ENCODE measurements around the gene CTDNEP1.

CTDNEP1 gene

GRCh38 chr17:7239091-7240027, 12.2 kb downstream of the CTDNEP1 start, which contains the start of gene PHF23:
PHF23 (minus strand) TSS chr17:7239457; CDS start chr17:7239279, 178 bp downstream.
- ChIA-PET POLR2A (interaction anchor here (0.7 to 9.7 kb wide), 5 partner anchors 11 to 90 kb away, joined by 4 to 166 read pairs (median 13); partner anchors contain the start of genes ACADVL, CTDNEP1, DLG4 and ELP5), CTCF (no interaction called here)
- TF ChIP-seq PKNOX1 (IDR thresholded peaks at IDR 0.05), result peak; percentile 72
- TF ChIP-seq FOXM1 (IDR thresholded peaks at IDR 0.05; ENCODE audit: borderline replicate concordance), result no peak
- TF ChIP-seq ELF4 (IDR thresholded peaks at IDR 0.05), result peak; percentile 94

GRCh38 chr17:7238420-7239090, 13.0 kb downstream of the CTDNEP1 start:
- TF ChIP-seq BHLHE40 (IDR thresholded peaks at IDR 0.05; ENCODE audit: borderline replicate concordance), result no peak
- no peak for TF ChIP-seq ZNF384 (IDR thresholded peaks at IDR 0.05)
- no peak for TF ChIP-seq FOXA1 (IDR thresholded peaks at IDR 0.05)
- TF ChIP-seq FOXK2 (IDR thresholded peaks at IDR 0.05), result no peak
- TF ChIP-seq CTBP1 (IDR thresholded peaks at IDR 0.05; ENCODE audit: borderline replicate concordance), result no peak
- TF ChIP-seq LEF1 (IDR thresholded peaks at IDR 0.05; ENCODE audit: borderline replicate concordance), result no peak
- no peak for TF ChIP-seq TARDBP (IDR thresholded peaks at IDR 0.05)
- no peak for TF ChIP-seq SUZ12 (IDR thresholded peaks at IDR 0.05)
- TF ChIP-seq FOXM1 (IDR thresholded peaks at IDR 0.05; ENCODE audit: borderline replicate concordance), result no peak
- no peak for TF ChIP-seq HDGF (IDR thresholded peaks at IDR 0.05; ENCODE audit: borderline replicate concordance)
- TF ChIP-seq ELF4 (IDR thresholded peaks at IDR 0.05), result no peak
- TF ChIP-seq NFRKB (IDR thresholded peaks at IDR 0.05), result no peak
- no peak for TF ChIP-seq L3MBTL2 (conservative IDR thresholded peaks at IDR 0.05)
- TF ChIP-seq ARNT (IDR thresholded peaks at IDR 0.05), result no peak
- TF ChIP-seq SP1 (IDR thresholded peaks at IDR 0.05), result no peak
- TF ChIP-seq PKNOX1 (IDR thresholded peaks at IDR 0.05), result no peak
- ChIA-PET POLR2A (interaction anchor here (1.2 to 9.7 kb wide), 4 partner anchors 12 to 91 kb away, joined by 5 to 166 read pairs (median 32); partner anchors contain the start of genes ACADVL, CTDNEP1, DLG4 and ELP5), CTCF (no interaction called here)
- DNase-seq (ENCODE audit: extremely low spot score), result no peak

More at GRCh38 chr17:7239091-7240027, 12.2 kb downstream of the CTDNEP1 start, which contains the start of gene PHF23:
- peak; percentile 96 for DNase-seq (ENCODE audit: extremely low spot score)

GRCh38 chr17:7237761-7238419, 13.6 kb downstream of the CTDNEP1 start:
- TF ChIP-seq FOXM1 (IDR thresholded peaks at IDR 0.05; ENCODE audit: borderline replicate concordance) (no peak), BHLHE40 (IDR thresholded peaks at IDR 0.05; ENCODE audit: borderline replicate concordance) (no peak), LEF1 (IDR thresholded peaks at IDR 0.05; ENCODE audit: borderline replicate concordance) (no peak), PKNOX1 (IDR thresholded peaks at IDR 0.05) (no peak), ARNT (IDR thresholded peaks at IDR 0.05) (no peak), SP1 (IDR thresholded peaks at IDR 0.05) (no peak), NFRKB (IDR thresholded peaks at IDR 0.05) (no peak), FOXA1 (IDR thresholded peaks at IDR 0.05) (no peak)
- DNase-seq (ENCODE audit: extremely low spot score), result peak; percentile 38
- ChIA-PET CTCF (no interaction called here), POLR2A (interaction anchor here (1.1 to 9.7 kb wide), 4 partner anchors 12 to 71 kb away, joined by 3 to 166 read pairs (median 32); partner anchors contain the start of genes ACADVL, CTDNEP1, DLG4 and ELP5)

GRCh38 chr17:7237266-7237760, 14.2 kb downstream of the CTDNEP1 start:
- ChIA-PET POLR2A (interaction anchor here (1.1 to 9.7 kb wide), 3 partner anchors 13 to 71 kb away, joined by 3 to 166 read pairs (median 52); partner anchors contain the start of genes ACADVL, CTDNEP1, DLG4 and ELP5), CTCF (no interaction called here)
- no peak for DNase-seq (ENCODE audit: extremely low spot score)
- TF ChIP-seq ARNT (IDR thresholded peaks at IDR 0.05) (no peak), ELF4 (IDR thresholded peaks at IDR 0.05) (no peak), PKNOX1 (IDR thresholded peaks at IDR 0.05) (no peak), LEF1 (IDR thresholded peaks at IDR 0.05; ENCODE audit: borderline replicate concordance) (no peak), ZNF384 (IDR thresholded peaks at IDR 0.05) (no peak), FOXM1 (IDR thresholded peaks at IDR 0.05; ENCODE audit: borderline replicate concordance) (no peak), SP1 (IDR thresholded peaks at IDR 0.05) (no peak), BHLHE40 (IDR thresholded peaks at IDR 0.05; ENCODE audit: borderline replicate concordance) (no peak), FOXK2 (IDR thresholded peaks at IDR 0.05) (no peak), FOXA1 (IDR thresholded peaks at IDR 0.05) (no peak), CTBP1 (IDR thresholded peaks at IDR 0.05; ENCODE audit: borderline replicate concordance) (no peak), HDGF (IDR thresholded peaks at IDR 0.05; ENCODE audit: borderline replicate concordance) (no peak), L3MBTL2 (conservative IDR thresholded peaks at IDR 0.05) (no peak), NFRKB (IDR thresholded peaks at IDR 0.05) (no peak), SUZ12 (IDR thresholded peaks at IDR 0.05) (no peak), TARDBP (IDR thresholded peaks at IDR 0.05) (no peak)

All from HEK293T (cell line).